ENCODE data around the gene TC2N. TPM values are rescaled to one million over a fixed set of nuclear protein-coding genes. Genes with fewer than 3 reads are reported as not detected.

Gene TC2N
- total RNA-seq, 1 experiment from 2014 or later: 16.4 TPM

DNA sequence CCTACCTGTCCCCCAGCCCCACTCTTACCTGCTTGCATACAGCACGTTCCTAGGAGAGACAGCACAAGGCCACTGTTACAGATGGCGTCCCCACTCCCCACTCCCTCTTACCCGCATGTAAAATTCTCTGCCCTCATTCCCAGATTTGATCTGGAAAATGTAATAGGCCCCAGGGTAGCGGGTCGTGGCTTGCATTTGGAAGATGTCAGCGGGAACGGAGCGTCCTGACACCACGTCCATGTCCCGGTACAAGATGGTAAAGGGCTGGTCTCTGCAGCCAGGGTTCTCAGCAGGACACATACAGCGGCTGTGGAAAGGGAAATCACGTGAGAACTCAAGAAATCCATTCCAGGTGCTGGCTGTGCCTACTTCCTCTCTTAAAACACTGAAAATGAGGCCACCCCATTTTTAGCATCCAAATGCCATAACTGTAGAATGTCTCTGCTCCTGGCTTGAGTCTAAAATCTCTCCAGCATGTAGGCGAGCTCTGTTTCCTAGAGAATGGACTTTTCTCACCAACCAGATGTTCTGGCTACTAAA is 10.1 kb upstream of the TC2N start:
- Histone ChIP-seq H2BK20ac (ENCODE audit: low read depth, low read length, poor library complexity, severe bottlenecking) (no peak overlapping the region), H3K23ac (ENCODE audit: insufficient read length, low read depth, low read length) (no peak overlapping the region), H3T11ph (ENCODE audit: low read length) (no peak overlapping the region), H2BK120ac (ENCODE audit: low read depth, low read length, poor library complexity, severe bottlenecking) (no peak overlapping the region), H3K56ac (ENCODE audit: insufficient read length, low read depth, low read length) (no peak overlapping the region), H3K14ac (ENCODE audit: insufficient read depth, low read length) (no peak overlapping the region), H4K5ac (ENCODE audit: insufficient read length, low read depth, low read length) (no peak overlapping the region), H2BK5ac (ENCODE audit: insufficient read length, low read length) (no peak overlapping the region), H4K91ac (ENCODE audit: insufficient read length, low read depth, low read length) (no peak overlapping the region), H3K27ac (ENCODE audit: insufficient read length, low read depth, low read length) (no peak overlapping the region), H3K9me3 (ENCODE audit: control insufficient read depth, low read depth, low read length) (no peaks in the 10 kb centered on the region), H3K18ac (ENCODE audit: insufficient read length, low read depth, low read length) (no peak overlapping the region), H4K8ac (replicated peaks; ENCODE audit: insufficient read length, low read depth, low read length) (no peak overlapping the region), H2AFZ (ENCODE audit: low read length) (no peak overlapping the region), H2AK5ac (ENCODE audit: insufficient read length, low read length) (no peak overlapping the region), H3K4ac (ENCODE audit: low read depth, low read length) (no peak overlapping the region), H3K79me1 (ENCODE audit: insufficient read depth, low read depth, low read length, poor library complexity, severe bottlenecking) (no peaks in the 10 kb centered on the region), H3K27me3 (ENCODE audit: insufficient read depth, low read length) (no peaks in the 10 kb centered on the region), H2BK15ac (ENCODE audit: low read depth, low read length) (no peak overlapping the region), H4K20me1 (ENCODE audit: control insufficient read depth, insufficient read depth, insufficient read length) (no peaks in the 10 kb centered on the region), H2BK12ac (ENCODE audit: insufficient read length, low read depth, low read length) (no peak overlapping the region), H3K9ac (ENCODE audit: extremely low read depth, insufficient read length, low read length) (no peak overlapping the region), H3K23me2 (ENCODE audit: insufficient read length, low read depth, low read length, poor library complexity, severe bottlenecking) (no peaks in the 10 kb centered on the region), H3K4me1 (ENCODE audit: insufficient read depth, low read length) (no peaks in the 10 kb centered on the region), H3K4me2 (ENCODE audit: insufficient read depth, insufficient read length, low read length) (no peak overlapping the region), H3K79me2 (ENCODE audit: insufficient read depth, low read length) (no peaks in the 10 kb centered on the region)
- TF ChIP-seq, protein P1, sequence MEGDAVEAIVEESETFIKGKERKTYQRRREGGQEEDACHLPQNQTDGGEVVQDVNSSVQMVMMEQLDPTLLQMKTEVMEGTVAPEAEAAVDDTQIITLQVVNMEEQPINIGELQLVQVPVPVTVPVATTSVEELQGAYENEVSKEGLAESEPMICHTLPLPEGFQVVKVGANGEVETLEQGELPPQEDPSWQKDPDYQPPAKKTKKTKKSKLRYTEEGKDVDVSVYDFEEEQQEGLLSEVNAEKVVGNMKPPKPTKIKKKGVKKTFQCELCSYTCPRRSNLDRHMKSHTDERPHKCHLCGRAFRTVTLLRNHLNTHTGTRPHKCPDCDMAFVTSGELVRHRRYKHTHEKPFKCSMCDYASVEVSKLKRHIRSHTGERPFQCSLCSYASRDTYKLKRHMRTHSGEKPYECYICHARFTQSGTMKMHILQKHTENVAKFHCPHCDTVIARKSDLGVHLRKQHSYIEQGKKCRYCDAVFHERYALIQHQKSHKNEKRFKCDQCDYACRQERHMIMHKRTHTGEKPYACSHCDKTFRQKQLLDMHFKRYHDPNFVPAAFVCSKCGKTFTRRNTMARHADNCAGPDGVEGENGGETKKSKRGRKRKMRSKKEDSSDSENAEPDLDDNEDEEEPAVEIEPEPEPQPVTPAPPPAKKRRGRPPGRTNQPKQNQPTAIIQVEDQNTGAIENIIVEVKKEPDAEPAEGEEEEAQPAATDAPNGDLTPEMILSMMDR (conservative IDR thresholded peaks at IDR 0.05): no peak
- no CpG with 5 or more reads among the region's 13 CpGs for WGBS (ENCODE audit: extremely low coverage, insufficient read length, low lambda C conversion rate)
- no peak for DNase-seq
- no peaks in the 10 kb centered on the region for H3K36me3 Mint-ChIP-seq (ENCODE audit: insufficient read depth in 1 of 3, low read depth in 3 of 3)
- H3K9me3 Mint-ChIP-seq: no peaks in the 10 kb centered on the region
- no peak overlapping the region for H3K4me3 Mint-ChIP-seq
- no peaks in the 10 kb centered on the region for H3K27me3 Mint-ChIP-seq (ENCODE audit: low read depth)
- H3K27ac Mint-ChIP-seq: no peak overlapping the region
- H3K4me1 Mint-ChIP-seq: peaks cover 5 to 6% of the 10 kb centered on the region in 2 experiments
